Fibroblast of gingiva (primary cell): Measurements from ENCODE around the gene KCNJ9.

ENCODE experiments used
- DNase-seq: peaks from one replicate; pipeline ENCODE4 v3.0.0-alpha.2; 2011; ENCODE audit warnings: low read depth

Gene KCNJ9

GRCh38 chr1:160089883-160090282 lies 8.5 kb downstream of the KCNJ9 start:
- no peak for DNase-seq

- no peak for DNase-seq
Measured at GRCh38 chr1:160090760-160091159, 9.4 kb downstream of the KCNJ9 start.

- no peak for DNase-seq
Measured at GRCh38 chr1:160091666-160092223, 10.4 kb downstream of the KCNJ9 start.

GRCh38 chr1:160092366-160093068 lies 11.2 kb downstream of the KCNJ9 start:
- no peak for DNase-seq

- no peak for DNase-seq
Measured at GRCh38 chr1:160093069-160093395, 11.7 kb downstream of the KCNJ9 start.

GRCh38 chr1:160093624-160094290 lies 12.4 kb downstream of the KCNJ9 start:
- DNase-seq: no peak

- no peak for DNase-seq
Measured at GRCh38 chr1:160094291-160094625, 12.9 kb downstream of the KCNJ9 start.

GRCh38 chr1:160094806-160095205 lies 13.5 kb downstream of the KCNJ9 start:
- DNase-seq: no peak

GRCh38 chr1:160095382-160096105 lies 14.2 kb downstream of the KCNJ9 start:
- DNase-seq: no peak

GRCh38 chr1:160096274-160097116 lies 15.2 kb downstream of the KCNJ9 start:
- peak; percentile 66 for DNase-seq

GRCh38 chr1:160097151-160097910 lies 16.0 kb downstream of the KCNJ9 start:
- no peak for DNase-seq

- DNase-seq: peak; percentile 81
Measured at GRCh38 chr1:160097911-160098851, 16.8 kb downstream of the KCNJ9 start, which contains the start of gene IGSF8. Gene IGSF8 (minus strand): TSS chr1:160098619. CDS start chr1:160098472, 147 bp downstream.

- DNase-seq: peak; percentile 91
Measured at GRCh38 chr1:160098852-160099561, 17.7 kb downstream of the KCNJ9 start.

GRCh38 chr1:160099716-160100375 lies 18.5 kb downstream of the KCNJ9 start:
- no peak for DNase-seq

GRCh38 chr1:160101037-160101716 lies 19.8 kb downstream of the KCNJ9 start:
- peak; percentile 42 for DNase-seq

- DNase-seq: no peak
Measured at GRCh38 chr1:160101717-160102522, 20.6 kb downstream of the KCNJ9 start.

GRCh38 chr1:160103658-160104408 lies 22.5 kb downstream of the KCNJ9 start:
- no peak for DNase-seq
